Activated effector memory CD4-positive, alpha-beta T cell treated with Interleukin-2 at 50 U/mL for 16 hours (primary cell): Measurements from ENCODE around the gene CLIP2.
"Not testable (repeated sequence)": the region's sequence is repeated elsewhere in the genome, so short reads cannot be mapped to it uniquely, and the experiment has no call there.

ENCODE experiments used
- DNase-seq: peaks from one replicate; pipeline ENCODE4 v3.0.0-alpha.2; 2020

The CLIP2 gene

DNA sequence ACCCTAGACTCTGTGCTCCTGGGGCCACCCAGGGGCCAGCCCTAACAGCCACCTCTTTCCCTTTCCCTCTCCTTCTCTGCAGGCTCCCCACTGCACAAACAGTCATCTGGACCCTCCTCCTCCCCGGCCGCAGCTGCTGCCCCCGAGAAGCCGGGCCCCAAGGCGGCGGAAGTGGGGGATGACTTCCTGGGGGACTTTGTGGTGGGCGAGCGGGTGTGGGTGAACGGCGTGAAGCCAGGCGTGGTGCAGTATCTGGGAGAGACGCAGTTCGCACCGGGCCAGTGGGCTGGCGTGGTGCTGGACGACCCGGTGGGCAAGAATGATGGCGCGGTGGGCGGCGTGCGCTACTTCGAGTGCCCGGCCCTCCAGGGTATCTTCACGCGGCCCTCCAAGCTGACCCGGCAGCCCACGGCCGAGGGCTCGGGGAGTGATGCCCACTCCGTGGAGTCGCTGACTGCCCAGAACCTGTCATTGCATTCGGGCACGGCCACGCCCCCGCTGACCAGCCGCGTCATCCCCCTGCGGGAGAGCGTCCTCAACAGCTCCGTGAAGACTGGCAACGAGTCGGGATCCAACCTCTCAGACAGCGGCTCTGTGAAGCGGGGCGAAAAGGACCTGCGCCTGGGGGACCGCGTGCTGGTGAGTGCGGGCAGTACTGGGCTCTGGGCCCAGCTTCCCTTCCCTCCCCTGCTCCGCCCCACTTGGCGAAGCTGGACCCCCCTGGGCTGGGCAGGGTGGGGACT, 49.3 kb downstream of the CLIP2 start:
- no peak for DNase-seq

DNA sequence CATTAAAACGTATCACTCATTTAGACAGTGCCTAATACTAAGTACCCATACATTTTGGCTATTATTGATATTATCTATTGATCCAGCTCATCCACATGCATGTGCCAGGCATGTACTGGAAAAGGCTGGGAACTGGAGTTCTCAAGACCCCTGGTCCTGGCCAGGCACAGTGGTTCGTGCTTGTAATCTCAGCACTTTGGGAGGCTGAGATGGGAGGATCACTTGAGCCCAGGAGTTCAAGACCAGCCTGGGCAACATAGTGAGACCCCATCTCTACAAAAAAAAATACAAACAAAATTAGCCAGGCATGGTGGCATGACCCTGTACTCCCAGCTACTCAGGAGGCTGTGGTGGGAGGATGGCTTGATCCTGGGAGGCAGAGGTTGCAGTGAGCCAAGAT, 50.4 kb downstream of the CLIP2 start:
- DNase-seq: not testable (repeated sequence)

DNA sequence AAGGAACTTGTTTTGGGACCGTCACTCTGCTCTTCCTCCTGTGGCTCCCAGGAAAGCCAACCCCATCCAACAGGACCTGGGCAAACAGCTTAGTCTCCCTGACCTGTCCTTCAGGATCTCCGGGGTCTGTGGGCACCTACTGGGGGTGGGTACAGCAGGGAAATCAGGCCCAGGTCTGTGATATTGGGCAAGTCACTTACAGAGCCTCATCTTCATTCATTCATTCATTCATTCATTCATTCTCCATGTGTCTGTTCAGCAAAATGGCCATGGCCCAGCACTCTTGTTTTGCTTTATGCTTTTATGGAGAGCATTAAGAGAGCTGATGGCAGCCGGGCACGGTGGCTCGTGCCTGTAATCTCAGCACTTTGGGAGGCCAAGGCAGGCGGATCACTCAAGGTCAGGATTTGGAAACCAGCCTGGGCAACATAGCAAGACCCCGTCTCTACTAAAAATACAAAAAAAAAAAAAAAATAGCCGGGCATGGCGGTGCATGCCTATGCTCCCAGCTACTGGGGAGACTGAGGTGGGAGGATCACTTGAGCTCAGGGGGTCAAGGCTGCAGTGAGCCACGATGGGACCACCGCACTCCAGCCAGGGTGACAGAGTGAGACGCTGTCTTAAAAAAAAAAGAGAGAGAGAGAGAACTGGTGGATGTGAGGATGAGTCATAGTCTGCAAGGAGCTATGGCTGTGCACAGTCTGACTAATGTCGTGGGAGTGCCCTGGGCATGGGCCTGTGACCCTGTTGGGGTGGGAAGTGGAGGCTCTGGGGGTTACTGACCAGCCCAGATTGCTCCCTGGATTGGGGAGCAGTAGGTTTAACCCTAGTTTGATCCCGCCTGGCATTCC, 54.3 kb downstream of the CLIP2 start:
- no peak for DNase-seq

DNA sequence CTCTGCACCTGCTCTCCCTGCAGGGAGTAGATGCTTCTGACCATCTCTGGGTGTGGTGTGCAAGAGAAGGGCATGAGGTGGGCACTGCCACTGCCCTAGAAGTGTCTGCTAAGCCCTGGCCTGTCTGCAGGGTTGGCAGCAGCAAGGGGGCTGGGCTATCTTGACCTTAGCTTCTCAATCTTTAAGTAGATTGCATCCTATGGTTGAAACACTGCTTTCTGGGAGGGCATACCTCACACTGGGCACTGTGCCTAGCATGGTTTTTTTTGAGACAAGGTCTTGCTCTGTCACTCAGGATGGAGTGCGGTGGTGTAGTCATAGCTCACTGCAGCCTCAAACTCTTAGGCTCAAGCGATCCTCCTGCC, 54.9 kb downstream of the CLIP2 start:
- no peak for DNase-seq

DNA sequence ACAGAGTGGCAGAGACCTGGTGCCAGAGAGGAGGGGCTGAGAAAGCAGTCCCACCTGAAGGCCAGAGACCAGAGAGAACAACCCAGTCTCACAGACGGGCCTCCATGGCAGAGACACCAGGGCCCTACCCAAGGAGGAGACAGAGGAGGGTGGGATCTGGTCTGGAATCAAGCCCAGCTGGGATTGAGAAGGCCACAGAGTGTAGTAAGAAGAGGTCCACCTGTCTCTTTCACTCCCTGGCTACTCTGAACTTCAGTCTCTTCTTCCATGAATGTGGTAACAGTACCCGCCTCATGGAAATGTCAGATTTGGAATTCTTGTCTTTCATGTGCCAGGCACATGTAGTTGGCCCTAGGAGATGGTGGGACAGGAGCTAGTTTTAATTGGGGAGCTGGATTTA, 55.6 kb downstream of the CLIP2 start:
- no peak for DNase-seq

DNA sequence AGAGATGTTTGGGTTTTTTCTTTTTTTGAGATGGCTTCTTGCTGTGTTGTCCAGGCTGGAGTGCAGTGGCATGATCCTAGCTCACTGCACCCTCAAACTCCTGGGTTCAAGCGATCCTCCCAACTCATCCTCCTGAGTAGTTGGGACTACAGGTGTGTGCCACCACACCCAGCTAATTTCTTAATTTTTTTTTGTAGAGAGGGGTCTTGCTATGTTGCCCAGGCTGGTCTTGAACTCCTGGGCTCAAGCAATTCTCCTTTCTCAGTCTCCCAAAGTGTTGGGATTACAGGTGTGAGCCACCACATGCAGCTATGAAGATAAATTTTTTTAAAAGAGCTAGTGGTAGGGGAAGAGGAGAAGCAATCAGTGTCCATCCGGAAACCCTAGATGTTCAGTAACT, 56.8 kb downstream of the CLIP2 start:
- no peak for DNase-seq

DNA sequence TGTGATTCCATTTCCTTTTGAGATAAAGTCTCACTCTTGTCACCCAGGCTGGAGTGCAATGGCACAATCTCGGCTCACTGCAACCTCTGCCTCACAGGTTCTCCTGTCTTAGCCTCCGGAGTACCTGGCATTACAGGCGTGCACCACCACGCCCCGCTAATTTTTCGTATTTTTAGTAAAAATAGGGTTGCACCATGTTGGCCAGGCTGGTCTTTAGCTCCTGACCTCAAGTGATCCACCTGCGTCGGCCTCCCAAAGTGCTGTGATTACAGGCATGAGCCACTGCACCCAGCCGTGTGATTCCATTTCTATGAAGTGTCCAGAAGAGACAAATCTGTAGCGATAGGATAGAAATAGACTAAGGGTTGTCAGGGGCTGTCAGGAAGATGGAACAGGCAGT, 60.4 kb downstream of the CLIP2 start:
- no peak for DNase-seq

DNA sequence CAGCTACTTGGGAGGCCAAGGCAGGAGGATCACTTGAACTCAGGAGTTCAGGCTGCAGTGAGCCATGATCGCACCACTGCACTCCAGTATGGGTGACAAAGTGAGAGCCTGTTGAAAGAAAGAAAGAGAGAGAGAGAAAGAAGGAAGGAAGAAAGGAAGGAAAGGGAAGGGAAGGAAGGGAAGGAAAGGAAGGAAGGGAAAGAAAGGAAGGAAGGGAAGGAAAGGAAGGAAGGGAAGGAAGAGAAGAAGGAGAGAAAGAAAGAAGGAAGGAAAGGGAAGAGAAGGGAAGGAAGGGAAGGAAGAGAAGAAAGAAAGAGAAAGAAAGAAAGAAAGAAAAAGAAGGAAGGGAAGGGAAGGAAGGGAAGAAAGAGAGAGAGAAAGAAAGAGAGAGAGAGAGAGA, 61.5 kb downstream of the CLIP2 start:
- no peak for DNase-seq

DNA sequence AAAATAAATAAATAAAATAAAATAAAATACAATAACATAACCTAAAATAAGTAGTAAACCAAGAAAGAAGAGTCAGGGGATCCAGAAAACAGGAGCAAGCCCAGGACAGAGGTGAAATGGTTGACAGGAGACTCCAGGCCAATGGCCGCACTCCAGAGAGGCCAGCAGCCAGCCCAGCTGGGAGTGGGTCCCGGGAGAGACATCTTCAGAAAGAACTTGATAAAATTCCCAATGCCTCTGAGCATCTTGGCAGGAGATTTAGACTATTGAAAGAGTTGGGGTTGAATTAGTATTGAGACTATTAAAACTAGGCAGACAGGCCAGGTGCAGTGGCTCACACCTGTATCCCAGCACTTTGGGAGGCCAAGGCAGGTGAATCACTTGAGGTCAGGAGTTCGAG, 62.6 kb downstream of the CLIP2 start:
- DNase-seq: no peak

DNA sequence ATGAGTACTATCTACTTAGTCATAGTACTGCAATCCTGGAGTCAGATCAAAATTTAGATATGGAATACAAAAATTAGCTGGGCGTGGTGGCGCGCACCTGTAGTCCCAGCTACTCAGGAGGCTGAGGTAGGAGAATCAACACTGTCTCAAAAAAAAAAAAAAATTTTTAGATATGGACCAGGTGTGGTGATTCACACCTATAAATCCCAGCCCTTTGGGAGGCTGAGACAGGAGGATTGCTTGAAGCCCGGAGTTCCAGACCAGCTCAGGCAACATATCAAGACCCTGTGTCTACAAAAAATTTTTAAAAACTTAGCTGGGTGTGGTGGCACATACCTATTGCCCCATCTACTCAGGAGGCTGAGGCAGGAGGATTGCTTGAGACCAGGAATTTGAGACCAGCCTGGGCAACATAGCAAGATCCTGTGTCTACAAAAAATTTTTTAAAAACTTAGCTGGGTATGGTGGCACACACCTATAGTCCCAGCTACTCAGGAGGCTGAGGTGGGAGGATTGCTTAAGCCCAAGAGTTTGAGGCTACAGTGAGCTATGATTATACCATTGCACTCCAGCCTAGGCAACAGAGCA, 63.4 kb downstream of the CLIP2 start:
- not testable (repeated sequence) for DNase-seq

DNA sequence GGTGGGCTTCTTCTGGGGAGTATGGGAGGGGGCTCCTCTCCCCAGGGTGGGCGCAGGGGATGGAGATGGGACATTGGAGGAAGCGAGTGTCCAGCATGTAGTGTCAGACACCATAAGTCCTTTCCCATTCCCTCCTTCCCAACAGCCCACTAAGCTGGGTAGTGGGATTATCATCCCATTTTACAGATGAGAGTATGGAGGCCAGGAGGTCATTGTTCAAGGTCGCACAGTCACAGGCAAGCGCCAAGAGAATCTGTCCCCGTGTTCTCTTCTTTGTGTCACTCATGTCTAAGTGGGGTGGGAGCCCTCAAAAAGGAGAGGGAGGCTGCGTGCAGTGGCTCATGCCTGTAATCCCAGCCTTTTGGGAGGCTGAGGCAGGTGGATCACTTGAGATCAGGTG, 64.8 kb downstream of the CLIP2 start:
- DNase-seq: no peak

DNA sequence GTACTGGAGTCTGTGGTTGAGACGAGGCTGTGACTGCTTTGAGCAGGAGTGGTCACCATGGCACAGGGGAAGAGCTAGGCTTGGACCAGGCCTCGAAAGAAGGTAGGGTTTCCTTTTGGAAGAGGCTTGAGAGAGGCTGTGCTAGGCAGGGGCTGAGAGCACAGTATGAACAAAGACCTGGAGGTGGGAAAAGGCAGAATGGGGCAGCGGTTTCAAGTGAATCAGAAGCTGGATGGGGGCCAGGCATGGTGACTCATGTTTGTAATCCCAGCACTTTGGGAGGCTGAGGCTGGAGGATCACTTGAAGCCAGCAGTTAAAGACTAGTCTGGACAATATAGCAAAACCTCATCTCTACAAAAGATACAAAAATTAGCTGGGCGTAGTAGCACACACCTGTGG, 65.9 kb downstream of the CLIP2 start:
- no peak for DNase-seq

DNA sequence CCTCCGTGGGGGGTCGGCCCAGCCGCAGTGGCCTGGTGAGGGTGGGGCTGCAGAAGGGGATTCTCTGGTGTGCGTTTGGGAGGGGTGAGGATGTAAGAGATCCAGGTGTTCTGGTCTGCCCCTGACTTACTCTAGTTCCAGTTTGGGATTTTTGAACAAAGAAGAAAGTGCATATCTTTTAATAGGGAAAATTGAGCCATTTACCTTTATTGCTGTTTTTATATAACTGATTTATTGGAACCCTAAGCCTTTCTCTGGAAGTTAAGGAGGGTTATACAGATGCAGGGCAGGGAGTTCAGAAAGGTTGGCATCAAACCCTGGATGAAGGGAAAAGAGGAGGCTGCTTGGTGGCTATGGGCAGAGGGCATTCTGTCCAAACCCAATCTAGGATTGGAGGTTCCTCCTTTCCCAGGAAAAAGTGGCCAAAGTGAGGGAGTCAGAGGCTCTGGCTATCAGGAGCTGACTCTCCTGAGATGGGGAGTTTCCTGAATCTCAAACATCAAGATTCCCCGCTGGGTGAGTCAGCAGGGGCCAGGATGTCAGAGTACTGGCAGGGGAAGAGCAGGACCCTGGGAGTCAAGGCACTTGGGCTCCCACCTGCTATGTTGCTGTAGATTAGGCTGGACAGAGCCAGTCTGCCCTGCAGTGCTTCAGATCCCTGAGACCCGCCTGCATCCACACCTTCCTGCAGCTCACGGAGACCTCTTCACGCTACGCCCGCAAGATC, 67.5 kb downstream of the CLIP2 start:
- no peak for DNase-seq

DNA sequence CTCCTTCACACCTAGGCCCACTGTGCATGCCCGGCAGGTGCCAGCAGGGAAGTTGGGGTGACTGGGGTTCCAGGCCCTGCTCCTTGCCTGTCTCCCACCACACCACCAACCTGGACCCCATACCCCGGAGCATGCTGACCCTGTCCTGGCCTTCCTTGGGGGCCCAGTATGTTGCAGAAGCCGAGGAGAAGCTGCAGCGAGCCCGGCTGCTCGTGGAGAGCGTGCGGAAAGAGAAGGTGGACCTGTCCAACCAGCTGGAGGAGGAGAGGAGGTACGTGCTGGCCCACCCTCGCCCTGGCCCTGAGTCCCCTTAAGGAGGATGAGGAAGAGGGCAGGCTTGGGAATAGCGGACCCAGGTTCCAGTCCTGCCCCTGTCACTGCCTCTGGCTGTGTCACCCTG, 70.8 kb downstream of the CLIP2 start:
- no peak for DNase-seq

DNA sequence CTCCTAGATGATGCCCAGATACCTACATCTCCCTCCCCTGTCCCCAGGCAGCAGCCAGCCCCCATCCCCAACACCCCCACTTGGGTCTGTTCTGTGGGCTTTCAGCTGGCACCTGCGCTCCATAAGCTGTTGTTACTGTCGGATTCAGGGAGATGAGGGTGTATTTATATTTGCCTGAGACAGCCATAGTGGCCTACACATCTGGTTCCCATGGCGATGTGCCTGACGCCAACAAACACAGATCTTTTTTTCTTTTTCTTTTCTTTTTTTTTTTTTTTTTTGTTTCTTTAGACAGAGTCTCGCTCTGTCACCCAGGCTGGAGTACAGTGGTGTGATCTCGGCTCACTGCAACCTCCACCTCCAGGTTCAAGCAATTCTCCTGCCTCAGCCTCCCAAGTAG, 73.1 kb downstream of the CLIP2 start:
- no peak for DNase-seq

DNA sequence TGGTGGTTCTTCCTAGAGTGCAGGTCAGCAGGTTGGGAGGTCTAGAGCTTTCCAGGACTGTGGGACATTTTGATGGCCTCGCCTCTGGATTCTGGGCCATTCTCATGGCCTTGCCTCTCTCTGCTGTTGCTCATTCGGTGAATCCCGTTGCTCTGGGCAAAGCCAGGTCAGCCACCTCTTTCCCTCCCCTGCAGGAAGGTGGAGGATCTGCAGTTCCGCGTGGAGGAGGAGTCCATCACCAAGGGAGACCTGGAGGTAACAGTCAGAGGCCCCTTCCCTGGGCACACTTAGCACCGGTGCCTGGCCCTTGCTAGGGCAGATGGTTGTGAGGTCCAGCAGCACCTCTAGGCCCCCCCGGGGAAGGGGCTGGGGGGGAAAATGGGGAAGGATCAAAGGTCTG, 74.9 kb downstream of the CLIP2 start:
- no peak for DNase-seq

DNA sequence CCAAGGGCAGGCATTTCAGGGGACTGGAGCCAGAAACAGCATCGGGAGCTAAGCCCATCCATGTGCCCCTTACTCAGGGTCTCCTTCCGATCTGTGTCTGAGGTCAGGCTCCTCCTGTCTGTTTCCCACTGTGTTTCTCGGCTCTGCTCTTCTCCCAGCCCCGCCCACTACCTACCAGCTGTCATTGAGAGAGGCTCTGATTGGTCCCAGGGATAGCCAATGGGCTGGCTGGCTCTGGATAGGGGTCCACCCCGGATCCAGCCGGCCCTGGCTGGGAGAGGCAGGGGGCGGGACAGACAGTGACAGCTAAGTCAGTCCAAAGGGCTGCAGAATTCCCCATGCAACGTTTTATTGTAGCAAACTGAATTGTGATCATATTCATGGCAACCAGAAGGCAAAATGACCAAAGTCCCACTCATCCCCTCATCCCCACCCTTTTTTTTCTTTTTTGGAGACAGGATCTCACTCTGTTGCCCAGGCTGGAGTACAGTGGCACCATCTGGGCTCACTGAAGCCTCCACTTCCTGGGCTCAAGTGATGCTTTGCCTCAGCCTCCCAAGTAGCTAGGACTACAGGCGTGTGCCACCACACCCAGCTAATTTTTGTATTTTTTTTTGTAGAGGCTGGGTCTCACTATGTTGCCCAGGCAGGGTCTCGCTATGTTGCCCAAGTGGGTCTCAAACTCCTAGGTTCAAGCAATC, 76.3 kb downstream of the CLIP2 start:
- no peak for DNase-seq

DNA sequence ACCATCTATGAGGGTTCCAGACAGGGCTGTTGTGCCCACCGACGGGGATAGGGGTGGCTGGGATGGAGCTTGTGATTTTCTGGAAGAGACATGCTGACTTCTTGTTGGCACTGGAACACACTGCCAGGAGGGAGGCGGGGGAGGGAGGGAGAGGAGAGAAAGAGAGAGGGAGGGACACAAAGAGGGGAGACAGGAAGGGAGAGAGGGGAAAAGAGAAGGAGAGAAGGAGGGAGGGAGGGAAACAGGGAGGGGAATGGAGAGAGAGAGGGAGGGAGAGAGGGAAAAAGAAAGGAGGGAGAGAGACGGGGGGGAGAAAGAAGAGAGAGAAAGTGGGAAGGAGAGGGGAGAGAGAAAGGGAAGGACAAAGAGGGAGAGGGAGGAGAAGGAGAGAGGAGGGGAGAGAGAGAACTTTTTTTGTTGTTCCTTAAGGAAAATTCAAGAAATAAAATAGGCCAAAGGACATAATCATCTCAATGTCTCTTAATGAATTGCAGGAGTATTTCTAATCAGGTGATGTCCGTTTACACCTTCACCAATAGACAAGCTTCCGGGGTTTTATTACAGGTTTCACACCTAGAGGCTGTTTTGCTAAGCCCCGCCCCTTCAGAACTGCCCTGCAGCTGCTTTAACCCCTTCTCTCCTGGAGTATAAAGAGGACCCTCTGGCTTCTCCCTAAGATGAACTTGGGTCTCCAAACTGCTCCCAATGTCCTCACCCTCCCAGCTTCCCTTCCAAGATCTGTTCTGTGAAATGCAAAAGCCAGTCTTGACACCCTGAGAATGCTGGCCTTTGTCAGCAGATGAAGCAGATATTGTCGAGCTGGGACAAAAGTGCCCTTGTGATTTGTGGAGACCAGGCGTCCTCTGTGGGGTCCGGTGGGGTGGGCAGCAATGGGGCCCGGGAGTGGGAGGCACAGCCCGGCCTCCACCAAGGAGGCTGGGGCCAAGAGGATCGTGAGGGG, 82.5 kb downstream of the CLIP2 start:
- DNase-seq: no peak

DNA sequence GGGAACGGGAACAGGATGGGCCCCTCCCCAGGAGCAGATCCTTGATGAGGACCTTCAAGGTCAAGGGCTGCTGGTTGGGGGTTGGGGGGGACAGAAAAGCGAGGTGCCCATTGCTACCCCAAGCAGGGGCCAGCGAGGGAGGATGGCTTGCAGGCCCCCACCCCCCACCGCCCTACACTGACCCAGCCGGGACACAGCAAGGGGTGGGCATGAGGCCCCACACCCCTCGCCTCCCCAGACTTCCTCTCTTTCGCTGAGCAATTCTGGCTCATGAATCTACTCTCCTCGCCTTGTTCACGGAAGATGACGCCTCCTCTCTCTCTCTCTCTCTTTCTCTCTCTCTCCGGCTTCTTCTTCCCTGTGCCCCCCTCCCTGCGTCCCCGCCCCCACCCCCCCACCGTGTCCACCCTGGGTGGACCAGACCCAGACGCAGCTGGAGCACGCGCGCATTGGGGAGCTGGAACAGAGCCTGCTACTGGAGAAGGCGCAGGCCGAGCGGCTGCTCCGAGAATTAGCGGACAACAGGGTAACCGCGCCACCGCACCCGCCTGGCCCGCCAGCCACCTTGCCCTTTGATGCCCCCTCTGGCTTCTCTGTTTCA, 83.4 kb downstream of the CLIP2 start:
- DNase-seq: no peak

DNA sequence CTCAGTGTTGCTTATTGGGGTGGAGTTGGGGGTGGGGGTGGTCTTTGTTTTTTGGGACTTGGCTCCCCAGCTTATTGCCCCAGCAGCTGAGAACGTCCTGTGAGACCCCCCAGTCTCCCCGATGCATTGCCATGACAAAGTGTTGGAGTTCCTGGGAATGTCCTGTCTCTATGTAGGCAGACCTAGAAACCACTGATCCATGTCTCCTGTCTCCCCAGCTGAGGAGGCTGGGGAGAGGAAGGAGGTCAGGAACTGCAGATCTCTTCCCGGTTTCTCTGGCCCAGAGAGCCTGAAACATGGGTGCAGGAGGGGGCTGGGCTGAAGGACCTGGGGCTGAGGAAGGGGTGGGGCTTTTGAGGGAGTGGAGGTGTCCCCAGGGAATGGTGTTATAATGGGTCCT, 84.3 kb downstream of the CLIP2 start:
- DNase-seq: no peak

DNA sequence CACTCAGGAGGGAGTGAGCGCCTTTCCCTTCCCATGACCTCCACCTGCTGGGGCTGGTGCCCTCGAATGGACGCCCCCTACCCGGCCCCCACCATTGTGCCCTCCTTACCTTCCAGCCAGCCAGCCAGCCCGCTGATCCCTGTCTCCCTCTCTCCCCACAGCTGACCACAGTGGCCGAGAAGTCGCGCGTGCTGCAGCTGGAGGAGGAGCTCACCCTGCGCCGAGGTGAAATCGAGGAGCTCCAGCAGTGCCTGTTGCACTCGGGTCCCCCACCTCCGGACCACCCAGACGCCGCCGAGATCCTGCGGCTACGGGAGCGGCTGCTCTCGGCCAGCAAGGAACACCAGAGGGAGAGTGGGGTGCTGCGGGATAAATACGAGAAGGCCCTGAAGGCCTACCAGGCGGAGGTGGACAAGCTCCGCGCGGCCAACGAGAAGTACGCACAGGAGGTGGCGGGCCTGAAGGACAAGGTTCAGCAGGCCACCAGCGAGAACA, 86.6 kb downstream of the CLIP2 start:
- no peak for DNase-seq
